ENCODE results near the gene CYBC1. TPM values are rescaled to one million over a fixed set of nuclear protein-coding genes. Genes with fewer than 3 reads are reported as not detected.

CYBC1 gene
- total RNA-seq, 2 experiments from 2014 or later, result 470 to 679 TPM

- no TSS peak for BruUV-seq (replicated peaks)
- TF ChIP-seq CTCF (conservative IDR thresholded peaks at IDR 0.05; ENCODE audit: low read length), result no peak
- no peak for TF ChIP-seq EZH2phosphoT487 (IDR thresholded peaks at IDR 0.05; ENCODE audit: borderline replicate concordance, low read depth, low read length)
Observed at GRCh38 chr17:82399041-82399441, 51.5 kb downstream of the CYBC1 start.

GRCh38 chr17:82397449-82398335 is 52.9 kb downstream of the CYBC1 start:
- CTCF ChIA-PET (ENCODE audit: unreplicated experiment), result no interaction called here
- Histone ChIP-seq H2AFZ (ENCODE audit: low read length) (no peak overlapping the region), H3K4me1 (ENCODE audit: insufficient read depth, low read length, poor library complexity, severe bottlenecking) (peaks cover 18% of the 10 kb centered on the region), H3K79me2 (ENCODE audit: insufficient read depth, low read depth, low read length) (no peaks in the 10 kb centered on the region), H3K9me3 (ENCODE audit: low read length) (no peaks in the 10 kb centered on the region), H3K4me3 (ENCODE audit: low read depth, low read length, poor library complexity, severe bottlenecking) (no peak overlapping the region), H3K27ac (ENCODE audit: low read depth, low read length, poor library complexity, severe bottlenecking) (no peak overlapping the region), H3K9me2 (ENCODE audit: insufficient read depth, low read length) (no peaks in the 10 kb centered on the region), H4K20me1 (ENCODE audit: insufficient read depth, low read length) (no peaks in the 10 kb centered on the region), H3K36me3 (ENCODE audit: insufficient read depth, low read length) (peaks cover 23% of the 10 kb centered on the region), H3K4me2 (ENCODE audit: low read length) (no peak overlapping the region)
- TF ChIP-seq EZH2phosphoT487 (IDR thresholded peaks at IDR 0.05; ENCODE audit: borderline replicate concordance, low read depth, low read length) (no peak), CTCF (conservative IDR thresholded peaks at IDR 0.05; ENCODE audit: low read length) (no peak)
- no TSS peak for BruUV-seq (replicated peaks)
- DNase-seq (ENCODE audit: low spot score), result no peak
- intact Hi-C loops (cut with micrococcal nuclease; ENCODE audit: unreplicated experiment), result no loop called here
- POLR2A ChIA-PET, result no interaction called here

More at GRCh38 chr17:82399041-82399441, 51.5 kb downstream of the CYBC1 start:
- CTCF ChIA-PET (ENCODE audit: unreplicated experiment), result no interaction called here
- POLR2A ChIA-PET, result interaction anchor here (1.1 kb wide), 1 partner anchor 28 kb away, joined by 3 read pairs; no protein-coding TSS in a partner anchor
- no peak overlapping the region for H3K4me3 ChIP-seq (ENCODE audit: low read depth, low read length, poor library complexity, severe bottlenecking)
- peaks cover 36% of the 10 kb centered on the region for H3K36me3 ChIP-seq (ENCODE audit: insufficient read depth, low read length)
- H3K27ac ChIP-seq (ENCODE audit: low read depth, low read length, poor library complexity, severe bottlenecking), result no peak overlapping the region
- intact Hi-C loops (cut with micrococcal nuclease; ENCODE audit: unreplicated experiment), result no loop called here
- H3K79me2 ChIP-seq (ENCODE audit: insufficient read depth, low read depth, low read length), result no peaks in the 10 kb centered on the region
- H4K20me1 ChIP-seq (ENCODE audit: insufficient read depth, low read length), result no peaks in the 10 kb centered on the region
- no peaks in the 10 kb centered on the region for H3K9me2 ChIP-seq (ENCODE audit: insufficient read depth, low read length)
- H3K4me2 ChIP-seq (ENCODE audit: low read length), result no peak overlapping the region
- H2AFZ ChIP-seq (ENCODE audit: low read length), result no peak overlapping the region
- DNase-seq (ENCODE audit: low spot score), result no peak
- H3K4me1 ChIP-seq (ENCODE audit: insufficient read depth, low read length, poor library complexity, severe bottlenecking), result peaks cover 29% of the 10 kb centered on the region
- no peaks in the 10 kb centered on the region for H3K9me3 ChIP-seq (ENCODE audit: low read length)
